HepG2 (cell line): ENCODE measurements around the gene THADA. TPM values are rescaled to one million over a fixed set of nuclear protein-coding genes. Genes with fewer than 3 reads are reported as not detected.

ENCODE experiments used
- ATAC-seq: fragments of 200-7000 bp; cut with Tn5 transposase; 3 replicates; pipeline ENCODE4 v1.9.1; 2020; ENCODE audit warnings: mild to moderate bottlenecking, moderate library complexity
- BruUV-seq: library from RNA; stranded (reverse); fragments of 400-500 nt; replicated peaks from 2 replicates; lab custom pipeline; 2021; lab: Mats Ljungman, UMichigan
- CTCF ChIA-PET: fragments of 300-600 bp; formaldehyde crosslinking; extraction: SDS; loops from one replicate; lab custom pipeline; 2021; ENCODE audit warnings: low total read pairs, inconsistent platforms, low intra/inter-chr PET ratio; lab: Yijun Ruan, JAX
- POLR2A ChIA-PET: fragments of 350-600 bp; sonication (Branson Sonifier 250); formaldehyde crosslinking; loops from one replicate; lab custom pipeline; 2020; ENCODE audit warnings: antibody characterized with exemption, inconsistent platforms; lab: Yijun Ruan, JAX
- DNase-seq: peaks from one replicate; pipeline ENCODE4 v3.0.0-alpha.2; 2015; ENCODE audit warnings: low spot score
- FAIRE-seq: peaks from 3 replicates; lab custom pipeline; 2011; peaks lifted over from hg19 to GRCh38; lab: Jason Lieb, UNC
- H2AFZ ChIP-seq: one replicate; pipeline ENCODE4 v1.6.1; 2011; ENCODE audit warnings: low read length, inconsistent platforms
- H3K27ac ChIP-seq: fragments of 300-600 bp; 3 replicates; pipeline ENCODE4 v1.8.0; 2011; ENCODE audit warnings: mixed run types, mild to moderate bottlenecking, mixed read lengths, low read length, inconsistent platforms; ENCODE audit not compliant: insufficient read depth; ENCODE audit errors: extremely low read length
- H3K27me3 ChIP-seq, 2 experiments: fragments of 200-600 bp in 1 of 2; 2 replicates in 1 of 2; 3 replicates in 1 of 2; pipeline versions ENCODE4 v1.6.0 to v1.8.0; 2011; ENCODE audit warnings: low read length in 2 of 2, mild to moderate bottlenecking in 2 of 2, moderate library complexity in 2 of 2, inconsistent platforms in 1 of 2; ENCODE audit not compliant: insufficient read depth in 2 of 2, control insufficient read depth in 1 of 2
- H3K36me3 ChIP-seq, 2 experiments: fragments of 200-600 bp in 1 of 2; replicated peaks in 1 of 2; 2 replicates in 1 of 2; 3 replicates in 1 of 2; pipeline versions ENCODE4 v1.5.1 to v1.8.0; 2011; ENCODE audit warnings: low read length in 2 of 2, inconsistent platforms in 1 of 2; ENCODE audit not compliant: insufficient read depth in 2 of 2, control insufficient read depth in 1 of 2
- H3K4me1 ChIP-seq: 2 replicates; pipeline ENCODE4 v1.5.1; 2012; ENCODE audit warnings: low read length, inconsistent platforms; ENCODE audit not compliant: insufficient read depth
- H3K4me2 ChIP-seq: 2 replicates; pipeline ENCODE4 v1.6.0; 2011; ENCODE audit warnings: low read depth, low read length, inconsistent platforms
- H3K4me3 ChIP-seq, 3 experiments: fragments of 200-600 bp in 1 of 3; sonication (generic), shearing (Covaris generic) in 1 of 3; replicated peaks in 1 of 3; 2 replicates each; pipeline ENCODE4 v1.5.1; 2011 to 2016; ENCODE audit warnings: low read length in 3 of 3, inconsistent platforms in 2 of 3, low read depth in 2 of 3, mild to moderate bottlenecking in 2 of 3, control low read depth in 1 of 3, mixed read lengths in 1 of 3; ENCODE audit not compliant: insufficient read depth in 1 of 3
- H3K79me2 ChIP-seq: one replicate; pipeline ENCODE4 v1.6.1; 2011; ENCODE audit warnings: low read length, inconsistent platforms; ENCODE audit not compliant: insufficient read depth
- H3K9ac ChIP-seq: 2 replicates; pipeline ENCODE4 v1.6.0; 2011; ENCODE audit warnings: mild to moderate bottlenecking, low read depth, low read length, inconsistent platforms; ENCODE audit not compliant: insufficient read depth
- H3K9me3 ChIP-seq: 2 replicates; pipeline ENCODE4 v1.5.1; 2012; ENCODE audit warnings: mild to moderate bottlenecking, low read length
- H4K20me1 ChIP-seq: 2 replicates; pipeline ENCODE4 v1.6.0; 2011; ENCODE audit warnings: inconsistent platforms, mild to moderate bottlenecking, low read length, moderate library complexity; ENCODE audit not compliant: insufficient read depth
- E2F5 ChIP-seq: sonication (generic); formaldehyde crosslinking; conservative IDR thresholded peaks from 2 replicates; pipeline ENCODE4 v1.4.0; 2020; ENCODE audit warnings: missing genetic modification reagents
- ETV5 ChIP-seq: IDR thresholded peaks from 2 replicates; pipeline ENCODE4 v1.6.1; 2018; ENCODE audit warnings: missing biosample characterization, missing genetic modification reagents, inconsistent platforms, borderline replicate concordance
- MED13 ChIP-seq: sonication (generic); formaldehyde crosslinking; IDR thresholded peaks from 2 replicates; pipeline ENCODE4 v1.5.0; 2020; ENCODE audit warnings: missing genetic modification reagents
- REPIN1 ChIP-seq: sonication (generic); formaldehyde crosslinking; IDR thresholded peaks from 2 replicates; pipeline ENCODE4 v1.8.0; 2022; ENCODE audit warnings: missing genetic modification reagents, low read depth, mild to moderate bottlenecking, borderline replicate concordance
- TBX2 ChIP-seq: sonication (generic); formaldehyde crosslinking; IDR thresholded peaks from 2 replicates; pipeline ENCODE4 v1.5.0; 2020; ENCODE audit warnings: missing genetic modification reagents, mild to moderate bottlenecking, borderline replicate concordance
- ZNF264 ChIP-seq: sonication (generic); formaldehyde crosslinking; IDR thresholded peaks from 2 replicates; pipeline ENCODE4 v1.4.0; 2020; ENCODE audit warnings: missing genetic modification reagents
- ZNF3 ChIP-seq: IDR thresholded peaks from 2 replicates; pipeline ENCODE4 v1.7.0; 2017; ENCODE audit warnings: inconsistent platforms
- ZNF383 ChIP-seq: sonication (generic); formaldehyde crosslinking; IDR thresholded peaks from 2 replicates; pipeline ENCODE4 v1.4.0; 2020; ENCODE audit warnings: missing genetic modification reagents, mild to moderate bottlenecking, borderline replicate concordance
- ZNF720 ChIP-seq: sonication (generic); formaldehyde crosslinking; IDR thresholded peaks from 2 replicates; pipeline ENCODE4 v1.4.0; 2020; ENCODE audit warnings: missing genetic modification reagents
- WGBS: methylation state at CpG from one replicate; pipeline ENCODE4 v1.1.6; 2017; ENCODE audit warnings: low lambda C conversion rate; 5-methylcytosine and 5-hydroxymethylcytosine counted together
- in situ Hi-C: cut with HindIII; loops from 2 replicates; pipeline ENCODE4 v1.10.0; 2017; ENCODE audit warnings: low pct_unique_long_range_greater_than_20kb; ENCODE audit not compliant: extremely low pct_ligation_motif_present
- intact Hi-C: fragments of 100-400 bp; cut with micrococcal nuclease; formaldehyde crosslinking; loops from one replicate; pipeline ENCODE4 v1.10.0; 2022; ENCODE audit not compliant: unreplicated experiment
- polyA plus RNA-seq, 8 experiments: library from polyadenylated mRNA; depleted of rRNA in 3 of 8; stranded (reverse) in 7 of 8; unstranded in 1 of 8; fragments of >200 nt; fragmentation: Illumina TruSeq in 4 of 8; extraction: Trizol in 4 of 8; gene quantifications; 2 replicates each; pipeline versions ENCODE4 v1.2.1 to v1.2.3, GENCODE V29; 2011 to 2016; ENCODE audit warnings: low read depth in 4 of 8, missing spikeins in 1 of 8, mixed read lengths in 1 of 8; ENCODE audit not compliant: insufficient read depth in 1 of 8
- total RNA-seq, 5 experiments: library from RNA; depleted of rRNA; stranded (reverse); fragments of >200 nt; fragmentation: Illumina TruSeq; extraction: Trizol; gene quantifications; 2 replicates each; pipeline ENCODE4 v1.2.3, GENCODE V29; 2016; ENCODE audit warnings: low read depth in 1 of 5
- TF ChIP-seq, protein P1 (sequence below): sonication (generic); formaldehyde crosslinking; IDR thresholded peaks from 2 replicates; pipeline ENCODE4 v1.9.0; 2022; ENCODE audit warnings: missing genetic modification reagents, mild to moderate bottlenecking, borderline replicate concordance

THADA gene
- total and polyA plus RNA-seq, 2 of the 13 experiments (the other 11 are each of a cell fraction or from before 2014, with no cell fraction given): 12.7 to 21.7 TPM

GRCh38 chr2:43348908-43349661 lies 246.8 kb downstream of the THADA start (continued):
- TF ChIP-seq TBX2 (no peak), MED13 (CRISPR knock-in tag) (no peak), REPIN1 (no peak)
- TF ChIP-seq, all 625 proteins: peak for 0

GRCh38 chr2:43347746-43348145 lies 248.1 kb downstream of the THADA start:
- FAIRE-seq: no peak
- Histone ChIP-seq H3K4me1 (peaks cover 46% of the 10 kb centered on the region), H2AFZ (no peak overlapping the region), H3K27ac (no peak overlapping the region), H4K20me1 (no peaks in the 10 kb centered on the region), H3K79me2 (no peaks in the 10 kb centered on the region), H3K4me2 (no peak overlapping the region), H3K9me3 (no peaks in the 10 kb centered on the region), H3K27me3 (no peaks in the 10 kb centered on the region), H3K36me3 (peaks cover 0 to 3% of the 10 kb centered on the region in 2 experiments; a peak in 2 of 5 replicates), H3K9ac (no peak overlapping the region), H3K4me3 (no peak overlapping the region)
- POLR2A ChIA-PET: interaction anchor here (1.6 kb wide), 1 partner anchor 14 kb away, joined by 5 read pairs; no protein-coding TSS in a partner anchor
- DNase-seq: no peak
- CTCF ChIA-PET: no interaction called here
- in situ Hi-C loops: no loop called here
- WGBS: 94% methylated on average over 4 of the region's 4 CpGs
- intact Hi-C loops: no loop called here
- BruUV-seq: no TSS peak
- no peak for ATAC-seq
- TF ChIP-seq E2F5 (CRISPR knock-in tag): no peak
- TF ChIP-seq ZNF720 (CRISPR knock-in tag): no peak
- TF ChIP-seq ZNF3 (CRISPR knock-in tag): no peak
- TF ChIP-seq, protein P1, sequence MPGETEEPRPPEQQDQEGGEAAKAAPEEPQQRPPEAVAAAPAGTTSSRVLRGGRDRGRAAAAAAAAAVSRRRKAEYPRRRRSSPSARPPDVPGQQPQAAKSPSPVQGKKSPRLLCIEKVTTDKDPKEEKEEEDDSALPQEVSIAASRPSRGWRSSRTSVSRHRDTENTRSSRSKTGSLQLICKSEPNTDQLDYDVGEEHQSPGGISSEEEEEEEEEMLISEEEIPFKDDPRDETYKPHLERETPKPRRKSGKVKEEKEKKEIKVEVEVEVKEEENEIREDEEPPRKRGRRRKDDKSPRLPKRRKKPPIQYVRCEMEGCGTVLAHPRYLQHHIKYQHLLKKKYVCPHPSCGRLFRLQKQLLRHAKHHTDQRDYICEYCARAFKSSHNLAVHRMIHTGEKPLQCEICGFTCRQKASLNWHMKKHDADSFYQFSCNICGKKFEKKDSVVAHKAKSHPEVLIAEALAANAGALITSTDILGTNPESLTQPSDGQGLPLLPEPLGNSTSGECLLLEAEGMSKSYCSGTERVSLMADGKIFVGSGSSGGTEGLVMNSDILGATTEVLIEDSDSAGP (CRISPR knock-in tag): no peak
- TF ChIP-seq ZNF383 (CRISPR knock-in tag): no peak
- TF ChIP-seq ETV5 (CRISPR knock-in tag): no peak
- TF ChIP-seq ZNF264: no peak
